ENCODE results near the gene VWA2. TPM values are rescaled to one million over a fixed set of nuclear protein-coding genes. Genes with fewer than 3 reads are reported as not detected.

The VWA2 gene
- total RNA-seq, 1 experiment from 2014 or later: not detected

- no peak for TF ChIP-seq POLR2A (IDR thresholded peaks at IDR 0.05; ENCODE audit: borderline replicate concordance, extremely low read depth, insufficient read depth, insufficient read length)
- TF ChIP-seq JUND (IDR thresholded peaks at IDR 0.05): no peak
- TF ChIP-seq SRF (IDR thresholded peaks at IDR 0.05; ENCODE audit: low read depth): no peak
- TF ChIP-seq YY1 (IDR thresholded peaks at IDR 0.05; ENCODE audit: extremely low read depth, insufficient replicate concordance, low read depth, low read length): no peak
- no peak for TF ChIP-seq EGR1 (IDR thresholded peaks at IDR 0.05; ENCODE audit: low read depth)
- TF ChIP-seq ZFX (IDR thresholded peaks at IDR 0.05): no peak
- TF ChIP-seq ATF3 (IDR thresholded peaks at IDR 0.05): no peak
- TF ChIP-seq SP1 (IDR thresholded peaks at IDR 0.05; ENCODE audit: low read depth): no peak
- TF ChIP-seq ELF1 (IDR thresholded peaks at IDR 0.05; ENCODE audit: borderline replicate concordance, low read depth): no peak
- no peak for TF ChIP-seq RAD21 (IDR thresholded peaks at IDR 0.05; ENCODE audit: low read depth)
- no peak for TF ChIP-seq FOSL1 (IDR thresholded peaks at IDR 0.05; ENCODE audit: low read depth)
- no peak for TF ChIP-seq POLR2AphosphoS5 (IDR thresholded peaks at IDR 0.05; ENCODE audit: low read depth, low read length)
- no peak for TF ChIP-seq ZNF274 (IDR thresholded peaks at IDR 0.05; ENCODE audit: low read depth, low read length)
- TF ChIP-seq SIN3A (IDR thresholded peaks at IDR 0.05; ENCODE audit: low read depth): no peak
- TF ChIP-seq CTCF (IDR thresholded peaks at IDR 0.05 in 2 of 3, conservative IDR thresholded peaks at IDR 0.05 in 1 of 3; ENCODE audit: borderline replicate concordance in 1 of 3, insufficient read depth in 1 of 3, low read depth in 2 of 3, low read length in 2 of 3): no peak
- no peak for TF ChIP-seq MAX (IDR thresholded peaks at IDR 0.05)
- TF ChIP-seq ZBTB33 (IDR thresholded peaks at IDR 0.05; ENCODE audit: extremely low read depth, insufficient replicate concordance, low read length): no peak
- no peak for TF ChIP-seq CEBPB (IDR thresholded peaks at IDR 0.05; ENCODE audit: low read depth)
- no peak for TF ChIP-seq EZH2 (IDR thresholded peaks at IDR 0.05)
- TF ChIP-seq REST (IDR thresholded peaks at IDR 0.05; ENCODE audit: low read depth): no peak
- Histone ChIP-seq H3K79me2 (ENCODE audit: insufficient read depth, low read length) (no peaks in the 10 kb centered on the region), H3K4me2 (ENCODE audit: low read length) (no peak overlapping the region), H3K9me2 (ENCODE audit: insufficient read depth) (no peaks in the 10 kb centered on the region), H4K20me1 (ENCODE audit: insufficient read depth) (no peaks in the 10 kb centered on the region), H2AFZ (ENCODE audit: low read depth, low read length, poor library complexity, severe bottlenecking) (no peak overlapping the region), H3K27me3 (ENCODE audit: insufficient read depth, low read length) (peaks cover 7% of the 10 kb centered on the region; the same call in 1 of the 2 replicates), H3K9ac (ENCODE audit: low read length) (no peak overlapping the region), H3K4me1 (ENCODE audit: control insufficient read depth in 1 of 2, insufficient read depth in 2 of 2, low read length in 2 of 2) (no peaks in the 10 kb centered on the region), H3K9me3 (ENCODE audit: control insufficient read depth in 1 of 2, insufficient read depth in 1 of 2, low read depth in 1 of 2, low read length in 2 of 2) (no peaks in the 10 kb centered on the region), H3K4me3 (replicated peaks in 1 of 2; ENCODE audit: low read depth in 1 of 2, low read length in 2 of 2) (no peak overlapping the region), H3K27ac (ENCODE audit: low read depth, low read length) (no peak overlapping the region), H3K36me3 (ENCODE audit: control insufficient read depth in 1 of 2, insufficient read depth in 2 of 2, low read length in 2 of 2) (no peaks in the 10 kb centered on the region)
- intact Hi-C loops (cut with micrococcal nuclease): no loop called here
- no peak for DNase-seq (ENCODE audit: low read depth, low spot score)
- CTCF ChIA-PET: no interaction called here
- no peak for ATAC-seq
- BruUV-seq (replicated peaks): no TSS peak
- POLR2A ChIA-PET: no interaction called here
- RAD21 ChIA-PET (ENCODE audit: low non-redundant PET in 1 of 2, low total read pairs in 2 of 2, uncharacterized antibody in 2 of 2, unreplicated experiment in 2 of 2): no interaction called here
Observed at GRCh38 chr10:114279289-114279688, 40.2 kb downstream of the VWA2 start.

All from HCT116 (cell line).